ENCODE data around the gene FSTL5.

DNA sequence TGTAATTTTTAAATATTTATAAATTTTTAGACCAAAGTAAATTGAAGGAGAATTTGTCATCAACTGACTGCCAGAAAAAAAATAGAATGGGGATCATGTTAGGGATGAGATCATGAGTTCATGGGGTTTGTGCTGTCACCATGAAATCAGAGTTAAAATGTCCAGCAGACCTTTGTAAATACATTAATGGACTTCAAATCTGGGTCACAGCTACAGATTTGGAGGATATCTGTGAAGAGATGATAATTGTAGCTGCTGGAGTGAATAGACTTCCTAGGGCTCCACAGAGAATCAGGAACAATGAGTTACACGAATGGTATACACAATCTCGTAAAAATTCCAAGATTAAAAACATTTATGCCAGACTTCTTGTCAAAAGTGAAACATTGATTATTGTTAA, 6.6 kb downstream of the FSTL5 start:
- TF ChIP-seq, protein P1, sequence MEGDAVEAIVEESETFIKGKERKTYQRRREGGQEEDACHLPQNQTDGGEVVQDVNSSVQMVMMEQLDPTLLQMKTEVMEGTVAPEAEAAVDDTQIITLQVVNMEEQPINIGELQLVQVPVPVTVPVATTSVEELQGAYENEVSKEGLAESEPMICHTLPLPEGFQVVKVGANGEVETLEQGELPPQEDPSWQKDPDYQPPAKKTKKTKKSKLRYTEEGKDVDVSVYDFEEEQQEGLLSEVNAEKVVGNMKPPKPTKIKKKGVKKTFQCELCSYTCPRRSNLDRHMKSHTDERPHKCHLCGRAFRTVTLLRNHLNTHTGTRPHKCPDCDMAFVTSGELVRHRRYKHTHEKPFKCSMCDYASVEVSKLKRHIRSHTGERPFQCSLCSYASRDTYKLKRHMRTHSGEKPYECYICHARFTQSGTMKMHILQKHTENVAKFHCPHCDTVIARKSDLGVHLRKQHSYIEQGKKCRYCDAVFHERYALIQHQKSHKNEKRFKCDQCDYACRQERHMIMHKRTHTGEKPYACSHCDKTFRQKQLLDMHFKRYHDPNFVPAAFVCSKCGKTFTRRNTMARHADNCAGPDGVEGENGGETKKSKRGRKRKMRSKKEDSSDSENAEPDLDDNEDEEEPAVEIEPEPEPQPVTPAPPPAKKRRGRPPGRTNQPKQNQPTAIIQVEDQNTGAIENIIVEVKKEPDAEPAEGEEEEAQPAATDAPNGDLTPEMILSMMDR (IDR thresholded peaks at IDR 0.05) = no peak
- no peak for TF ChIP-seq ZFX (IDR thresholded peaks at IDR 0.05; ENCODE audit: borderline replicate concordance)
